ENCODE measurements around the gene PXDC1. TPM values are rescaled to one million over a fixed set of nuclear protein-coding genes. Genes with fewer than 3 reads are reported as not detected.

Gene PXDC1
- total RNA-seq, 1 donor: 144 TPM

GRCh38 chr6:3718407-3718806 is 33.1 kb downstream of the PXDC1 start:
- Histone ChIP-seq H3K4me1 (ENCODE audit: insufficient read depth, low read length) (no peaks in the 10 kb centered on the region), H3K36me3 (ENCODE audit: insufficient read depth, low read length) (peaks cover 32% of the 10 kb centered on the region), H3K27me3 (ENCODE audit: insufficient read depth, low read length) (no peaks in the 10 kb centered on the region), H3K4me2 (ENCODE audit: insufficient read depth, low read length) (no peak overlapping the region), H2AFZ (ENCODE audit: low read length) (no peak overlapping the region), H3K79me2 (ENCODE audit: insufficient read depth, low read length) (peaks cover 23% of the 10 kb centered on the region), H3K9me3 (ENCODE audit: low read depth, low read length) (no peaks in the 10 kb centered on the region), H3K4me3 (ENCODE audit: insufficient read depth, low read length) (no peak overlapping the region), H3K27ac (ENCODE audit: low read depth, low read length) (no peak overlapping the region), H4K20me1 (ENCODE audit: insufficient read depth, low read length) (peaks cover 5% of the 10 kb centered on the region)
- DNase-seq (ENCODE audit: insufficient read length, low spot score, missing footprints): peak; percentile 18
- TF ChIP-seq, protein P1, sequence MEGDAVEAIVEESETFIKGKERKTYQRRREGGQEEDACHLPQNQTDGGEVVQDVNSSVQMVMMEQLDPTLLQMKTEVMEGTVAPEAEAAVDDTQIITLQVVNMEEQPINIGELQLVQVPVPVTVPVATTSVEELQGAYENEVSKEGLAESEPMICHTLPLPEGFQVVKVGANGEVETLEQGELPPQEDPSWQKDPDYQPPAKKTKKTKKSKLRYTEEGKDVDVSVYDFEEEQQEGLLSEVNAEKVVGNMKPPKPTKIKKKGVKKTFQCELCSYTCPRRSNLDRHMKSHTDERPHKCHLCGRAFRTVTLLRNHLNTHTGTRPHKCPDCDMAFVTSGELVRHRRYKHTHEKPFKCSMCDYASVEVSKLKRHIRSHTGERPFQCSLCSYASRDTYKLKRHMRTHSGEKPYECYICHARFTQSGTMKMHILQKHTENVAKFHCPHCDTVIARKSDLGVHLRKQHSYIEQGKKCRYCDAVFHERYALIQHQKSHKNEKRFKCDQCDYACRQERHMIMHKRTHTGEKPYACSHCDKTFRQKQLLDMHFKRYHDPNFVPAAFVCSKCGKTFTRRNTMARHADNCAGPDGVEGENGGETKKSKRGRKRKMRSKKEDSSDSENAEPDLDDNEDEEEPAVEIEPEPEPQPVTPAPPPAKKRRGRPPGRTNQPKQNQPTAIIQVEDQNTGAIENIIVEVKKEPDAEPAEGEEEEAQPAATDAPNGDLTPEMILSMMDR (IDR thresholded peaks at IDR 0.05; ENCODE audit: extremely low read depth, low read depth, low read length): no peak

DNA sequence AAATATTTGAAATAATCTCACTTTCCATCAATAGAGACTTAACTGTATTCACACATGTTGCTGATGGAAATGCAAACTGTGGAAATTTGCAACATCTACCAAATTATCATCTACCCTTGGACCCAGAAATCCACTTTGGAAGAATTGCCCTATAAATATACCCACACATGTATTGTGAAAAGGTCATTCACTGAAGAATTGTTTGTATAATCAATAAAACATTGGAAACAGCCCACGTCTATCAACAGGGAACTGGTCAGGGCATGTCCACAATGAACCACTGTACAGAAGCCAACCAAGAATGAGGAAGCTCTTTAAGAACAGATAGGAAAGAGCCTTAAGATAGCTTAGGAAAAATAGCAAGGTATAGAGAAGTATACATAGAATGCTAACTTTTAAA is 36.2 kb downstream of the PXDC1 start:
- H3K36me3 ChIP-seq (ENCODE audit: insufficient read depth, low read length): peaks cover 13% of the 10 kb centered on the region
- H3K4me1 ChIP-seq (ENCODE audit: insufficient read depth, low read length): no peaks in the 10 kb centered on the region
- TF ChIP-seq, protein P1 (IDR thresholded peaks at IDR 0.05; ENCODE audit: extremely low read depth, low read depth, low read length): no peak
- H4K20me1 ChIP-seq (ENCODE audit: insufficient read depth, low read length): no peaks in the 10 kb centered on the region
- no peak overlapping the region for H2AFZ ChIP-seq (ENCODE audit: low read length)
- no peak overlapping the region for H3K4me3 ChIP-seq (ENCODE audit: insufficient read depth, low read length)
- peaks cover 3% of the 10 kb centered on the region for H3K79me2 ChIP-seq (ENCODE audit: insufficient read depth, low read length)
- no peak overlapping the region for H3K4me2 ChIP-seq (ENCODE audit: insufficient read depth, low read length)
- no peak for DNase-seq (ENCODE audit: insufficient read length, low spot score, missing footprints)
- H3K27me3 ChIP-seq (ENCODE audit: insufficient read depth, low read length): no peaks in the 10 kb centered on the region
- no peaks in the 10 kb centered on the region for H3K9me3 ChIP-seq (ENCODE audit: low read depth, low read length)
- H3K27ac ChIP-seq (ENCODE audit: low read depth, low read length): no peak overlapping the region

GRCh38 chr6:3714768-3715167 is 36.7 kb downstream of the PXDC1 start:
- Histone ChIP-seq H4K20me1 (ENCODE audit: insufficient read depth, low read length) (no peaks in the 10 kb centered on the region), H3K4me3 (ENCODE audit: insufficient read depth, low read length) (no peak overlapping the region), H3K36me3 (ENCODE audit: insufficient read depth, low read length) (peaks cover 13% of the 10 kb centered on the region), H3K9me3 (ENCODE audit: low read depth, low read length) (no peaks in the 10 kb centered on the region), H3K4me2 (ENCODE audit: insufficient read depth, low read length) (no peak overlapping the region), H2AFZ (ENCODE audit: low read length) (no peak overlapping the region), H3K79me2 (ENCODE audit: insufficient read depth, low read length) (peaks cover 3% of the 10 kb centered on the region), H3K4me1 (ENCODE audit: insufficient read depth, low read length) (no peaks in the 10 kb centered on the region), H3K27me3 (ENCODE audit: insufficient read depth, low read length) (no peaks in the 10 kb centered on the region), H3K27ac (ENCODE audit: low read depth, low read length) (no peak overlapping the region)
- TF ChIP-seq, protein P1 (IDR thresholded peaks at IDR 0.05; ENCODE audit: extremely low read depth, low read depth, low read length): no peak
- peak; percentile 45 for DNase-seq (ENCODE audit: insufficient read length, low spot score, missing footprints)

GRCh38 chr6:3714111-3714510 is 37.4 kb downstream of the PXDC1 start:
- no peak overlapping the region for H3K4me3 ChIP-seq (ENCODE audit: insufficient read depth, low read length)
- no peaks in the 10 kb centered on the region for H3K4me1 ChIP-seq (ENCODE audit: insufficient read depth, low read length)
- no peak overlapping the region for H2AFZ ChIP-seq (ENCODE audit: low read length)
- H4K20me1 ChIP-seq (ENCODE audit: insufficient read depth, low read length): no peaks in the 10 kb centered on the region
- H3K4me2 ChIP-seq (ENCODE audit: insufficient read depth, low read length): no peak overlapping the region
- DNase-seq (ENCODE audit: insufficient read length, low spot score, missing footprints): no peak
- no peaks in the 10 kb centered on the region for H3K79me2 ChIP-seq (ENCODE audit: insufficient read depth, low read length)
- H3K36me3 ChIP-seq (ENCODE audit: insufficient read depth, low read length): peaks cover 13% of the 10 kb centered on the region
- H3K9me3 ChIP-seq (ENCODE audit: low read depth, low read length): no peaks in the 10 kb centered on the region
- H3K27me3 ChIP-seq (ENCODE audit: insufficient read depth, low read length): no peaks in the 10 kb centered on the region
- H3K27ac ChIP-seq (ENCODE audit: low read depth, low read length): no peak overlapping the region
- TF ChIP-seq, protein P1 (IDR thresholded peaks at IDR 0.05; ENCODE audit: extremely low read depth, low read depth, low read length): no peak
